ENCODE data around the gene DPYD.

DNA sequence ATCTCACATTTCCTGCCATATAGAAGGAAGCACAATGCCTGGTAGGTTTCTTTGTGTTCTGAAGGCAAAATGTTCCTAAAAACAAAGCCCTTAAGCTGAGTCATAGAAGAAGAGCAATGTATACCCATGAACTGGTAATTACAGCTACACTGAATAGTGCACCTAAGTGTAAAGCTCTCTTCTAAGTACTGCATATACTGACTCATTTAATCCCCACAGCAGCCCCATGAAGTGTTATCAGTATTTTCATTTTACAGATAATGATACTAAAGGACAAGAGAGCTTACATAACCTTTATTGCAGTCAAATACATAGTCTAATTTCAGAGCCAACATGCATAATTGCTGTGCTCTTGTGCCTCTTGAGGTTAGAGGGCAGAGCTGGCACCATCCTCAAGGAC is 239.9 kb downstream of the DPYD start:
- TF ChIP-seq, protein P1, sequence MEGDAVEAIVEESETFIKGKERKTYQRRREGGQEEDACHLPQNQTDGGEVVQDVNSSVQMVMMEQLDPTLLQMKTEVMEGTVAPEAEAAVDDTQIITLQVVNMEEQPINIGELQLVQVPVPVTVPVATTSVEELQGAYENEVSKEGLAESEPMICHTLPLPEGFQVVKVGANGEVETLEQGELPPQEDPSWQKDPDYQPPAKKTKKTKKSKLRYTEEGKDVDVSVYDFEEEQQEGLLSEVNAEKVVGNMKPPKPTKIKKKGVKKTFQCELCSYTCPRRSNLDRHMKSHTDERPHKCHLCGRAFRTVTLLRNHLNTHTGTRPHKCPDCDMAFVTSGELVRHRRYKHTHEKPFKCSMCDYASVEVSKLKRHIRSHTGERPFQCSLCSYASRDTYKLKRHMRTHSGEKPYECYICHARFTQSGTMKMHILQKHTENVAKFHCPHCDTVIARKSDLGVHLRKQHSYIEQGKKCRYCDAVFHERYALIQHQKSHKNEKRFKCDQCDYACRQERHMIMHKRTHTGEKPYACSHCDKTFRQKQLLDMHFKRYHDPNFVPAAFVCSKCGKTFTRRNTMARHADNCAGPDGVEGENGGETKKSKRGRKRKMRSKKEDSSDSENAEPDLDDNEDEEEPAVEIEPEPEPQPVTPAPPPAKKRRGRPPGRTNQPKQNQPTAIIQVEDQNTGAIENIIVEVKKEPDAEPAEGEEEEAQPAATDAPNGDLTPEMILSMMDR (IDR thresholded peaks at IDR 0.05): no peak
- TF ChIP-seq, protein P2, sequence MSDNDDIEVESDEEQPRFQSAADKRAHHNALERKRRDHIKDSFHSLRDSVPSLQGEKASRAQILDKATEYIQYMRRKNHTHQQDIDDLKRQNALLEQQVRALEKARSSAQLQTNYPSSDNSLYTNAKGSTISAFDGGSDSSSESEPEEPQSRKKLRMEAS (CRISPR knock-in tag; IDR thresholded peaks at IDR 0.05): no peak
- TF ChIP-seq, protein P3, sequence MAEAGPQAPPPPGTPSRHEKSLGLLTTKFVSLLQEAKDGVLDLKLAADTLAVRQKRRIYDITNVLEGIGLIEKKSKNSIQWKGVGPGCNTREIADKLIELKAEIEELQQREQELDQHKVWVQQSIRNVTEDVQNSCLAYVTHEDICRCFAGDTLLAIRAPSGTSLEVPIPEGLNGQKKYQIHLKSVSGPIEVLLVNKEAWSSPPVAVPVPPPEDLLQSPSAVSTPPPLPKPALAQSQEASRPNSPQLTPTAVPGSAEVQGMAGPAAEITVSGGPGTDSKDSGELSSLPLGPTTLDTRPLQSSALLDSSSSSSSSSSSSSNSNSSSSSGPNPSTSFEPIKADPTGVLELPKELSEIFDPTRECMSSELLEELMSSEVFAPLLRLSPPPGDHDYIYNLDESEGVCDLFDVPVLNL (CRISPR knock-in tag; IDR thresholded peaks at IDR 0.05; ENCODE audit: borderline replicate concordance, low read depth): no peak
- TF ChIP-seq, protein P4, sequence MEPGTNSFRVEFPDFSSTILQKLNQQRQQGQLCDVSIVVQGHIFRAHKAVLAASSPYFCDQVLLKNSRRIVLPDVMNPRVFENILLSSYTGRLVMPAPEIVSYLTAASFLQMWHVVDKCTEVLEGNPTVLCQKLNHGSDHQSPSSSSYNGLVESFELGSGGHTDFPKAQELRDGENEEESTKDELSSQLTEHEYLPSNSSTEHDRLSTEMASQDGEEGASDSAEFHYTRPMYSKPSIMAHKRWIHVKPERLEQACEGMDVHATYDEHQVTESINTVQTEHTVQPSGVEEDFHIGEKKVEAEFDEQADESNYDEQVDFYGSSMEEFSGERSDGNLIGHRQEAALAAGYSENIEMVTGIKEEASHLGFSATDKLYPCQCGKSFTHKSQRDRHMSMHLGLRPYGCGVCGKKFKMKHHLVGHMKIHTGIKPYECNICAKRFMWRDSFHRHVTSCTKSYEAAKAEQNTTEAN (CRISPR knock-in tag; IDR thresholded peaks at IDR 0.05): no peak
- TF ChIP-seq, protein P5, sequence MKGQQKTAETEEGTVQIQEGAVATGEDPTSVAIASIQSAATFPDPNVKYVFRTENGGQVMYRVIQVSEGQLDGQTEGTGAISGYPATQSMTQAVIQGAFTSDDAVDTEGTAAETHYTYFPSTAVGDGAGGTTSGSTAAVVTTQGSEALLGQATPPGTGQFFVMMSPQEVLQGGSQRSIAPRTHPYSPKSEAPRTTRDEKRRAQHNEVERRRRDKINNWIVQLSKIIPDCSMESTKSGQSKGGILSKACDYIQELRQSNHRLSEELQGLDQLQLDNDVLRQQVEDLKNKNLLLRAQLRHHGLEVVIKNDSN (CRISPR knock-in tag; IDR thresholded peaks at IDR 0.05): no peak
- no peak for TF ChIP-seq FOXP1 (CRISPR knock-in tag; IDR thresholded peaks at IDR 0.05; ENCODE audit: borderline replicate concordance)
- TF ChIP-seq ZNF232 (CRISPR knock-in tag; IDR thresholded peaks at IDR 0.05): no peak
- TF ChIP-seq, protein P6, sequence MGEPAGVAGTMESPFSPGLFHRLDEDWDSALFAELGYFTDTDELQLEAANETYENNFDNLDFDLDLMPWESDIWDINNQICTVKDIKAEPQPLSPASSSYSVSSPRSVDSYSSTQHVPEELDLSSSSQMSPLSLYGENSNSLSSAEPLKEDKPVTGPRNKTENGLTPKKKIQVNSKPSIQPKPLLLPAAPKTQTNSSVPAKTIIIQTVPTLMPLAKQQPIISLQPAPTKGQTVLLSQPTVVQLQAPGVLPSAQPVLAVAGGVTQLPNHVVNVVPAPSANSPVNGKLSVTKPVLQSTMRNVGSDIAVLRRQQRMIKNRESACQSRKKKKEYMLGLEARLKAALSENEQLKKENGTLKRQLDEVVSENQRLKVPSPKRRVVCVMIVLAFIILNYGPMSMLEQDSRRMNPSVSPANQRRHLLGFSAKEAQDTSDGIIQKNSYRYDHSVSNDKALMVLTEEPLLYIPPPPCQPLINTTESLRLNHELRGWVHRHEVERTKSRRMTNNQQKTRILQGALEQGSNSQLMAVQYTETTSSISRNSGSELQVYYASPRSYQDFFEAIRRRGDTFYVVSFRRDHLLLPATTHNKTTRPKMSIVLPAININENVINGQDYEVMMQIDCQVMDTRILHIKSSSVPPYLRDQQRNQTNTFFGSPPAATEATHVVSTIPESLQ (CRISPR knock-in tag; IDR thresholded peaks at IDR 0.05): no peak
- no peak for TF ChIP-seq TP53 (CRISPR knock-in tag; IDR thresholded peaks at IDR 0.05)
- TF ChIP-seq FOXK1 (CRISPR knock-in tag; IDR thresholded peaks at IDR 0.05): no peak
- TF ChIP-seq, protein P7, sequence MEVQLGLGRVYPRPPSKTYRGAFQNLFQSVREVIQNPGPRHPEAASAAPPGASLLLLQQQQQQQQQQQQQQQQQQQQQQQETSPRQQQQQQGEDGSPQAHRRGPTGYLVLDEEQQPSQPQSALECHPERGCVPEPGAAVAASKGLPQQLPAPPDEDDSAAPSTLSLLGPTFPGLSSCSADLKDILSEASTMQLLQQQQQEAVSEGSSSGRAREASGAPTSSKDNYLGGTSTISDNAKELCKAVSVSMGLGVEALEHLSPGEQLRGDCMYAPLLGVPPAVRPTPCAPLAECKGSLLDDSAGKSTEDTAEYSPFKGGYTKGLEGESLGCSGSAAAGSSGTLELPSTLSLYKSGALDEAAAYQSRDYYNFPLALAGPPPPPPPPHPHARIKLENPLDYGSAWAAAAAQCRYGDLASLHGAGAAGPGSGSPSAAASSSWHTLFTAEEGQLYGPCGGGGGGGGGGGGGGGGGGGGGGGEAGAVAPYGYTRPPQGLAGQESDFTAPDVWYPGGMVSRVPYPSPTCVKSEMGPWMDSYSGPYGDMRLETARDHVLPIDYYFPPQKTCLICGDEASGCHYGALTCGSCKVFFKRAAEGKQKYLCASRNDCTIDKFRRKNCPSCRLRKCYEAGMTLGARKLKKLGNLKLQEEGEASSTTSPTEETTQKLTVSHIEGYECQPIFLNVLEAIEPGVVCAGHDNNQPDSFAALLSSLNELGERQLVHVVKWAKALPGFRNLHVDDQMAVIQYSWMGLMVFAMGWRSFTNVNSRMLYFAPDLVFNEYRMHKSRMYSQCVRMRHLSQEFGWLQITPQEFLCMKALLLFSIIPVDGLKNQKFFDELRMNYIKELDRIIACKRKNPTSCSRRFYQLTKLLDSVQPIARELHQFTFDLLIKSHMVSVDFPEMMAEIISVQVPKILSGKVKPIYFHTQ (CRISPR knock-in tag; IDR thresholded peaks at IDR 0.05): no peak

Data from WTC11 (cell line).